HG03469 (cell line): ENCODE results near the gene DLG2.
"Not testable (repeated sequence)": the region's sequence is repeated elsewhere in the genome, so short reads cannot be mapped to it uniquely, and the experiment has no call there.

Source experiments
- ATAC-seq: cut with Tn5 transposase; IDR thresholded peaks from one replicate; pipeline ENCODE4 v1.9.1; 2021; ENCODE audit warnings: mild to moderate bottlenecking, moderate library complexity, moderate number of reproducible peaks; ENCODE audit not compliant: unreplicated experiment

DLG2 gene

DNA sequence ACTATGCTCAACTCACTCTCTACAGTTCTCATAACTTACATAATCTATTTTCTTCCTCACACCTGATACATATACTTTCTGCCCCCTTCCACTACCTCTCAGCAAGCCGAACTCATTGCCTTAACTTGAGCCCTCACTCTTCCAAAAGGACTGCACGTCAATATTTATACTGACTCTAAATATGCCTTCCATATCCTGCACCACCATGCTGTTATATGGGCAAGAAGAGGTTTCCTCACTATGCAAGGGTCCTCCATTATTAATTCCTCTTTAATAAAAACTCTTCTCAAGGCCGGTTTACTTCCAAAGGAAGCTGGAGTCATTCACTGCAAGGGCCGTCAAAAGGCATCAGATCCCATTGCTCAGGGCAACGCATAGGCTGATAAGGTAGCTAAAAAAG lies 2204.5 kb downstream of the DLG2 start:
- ATAC-seq = not testable (repeated sequence)

DNA sequence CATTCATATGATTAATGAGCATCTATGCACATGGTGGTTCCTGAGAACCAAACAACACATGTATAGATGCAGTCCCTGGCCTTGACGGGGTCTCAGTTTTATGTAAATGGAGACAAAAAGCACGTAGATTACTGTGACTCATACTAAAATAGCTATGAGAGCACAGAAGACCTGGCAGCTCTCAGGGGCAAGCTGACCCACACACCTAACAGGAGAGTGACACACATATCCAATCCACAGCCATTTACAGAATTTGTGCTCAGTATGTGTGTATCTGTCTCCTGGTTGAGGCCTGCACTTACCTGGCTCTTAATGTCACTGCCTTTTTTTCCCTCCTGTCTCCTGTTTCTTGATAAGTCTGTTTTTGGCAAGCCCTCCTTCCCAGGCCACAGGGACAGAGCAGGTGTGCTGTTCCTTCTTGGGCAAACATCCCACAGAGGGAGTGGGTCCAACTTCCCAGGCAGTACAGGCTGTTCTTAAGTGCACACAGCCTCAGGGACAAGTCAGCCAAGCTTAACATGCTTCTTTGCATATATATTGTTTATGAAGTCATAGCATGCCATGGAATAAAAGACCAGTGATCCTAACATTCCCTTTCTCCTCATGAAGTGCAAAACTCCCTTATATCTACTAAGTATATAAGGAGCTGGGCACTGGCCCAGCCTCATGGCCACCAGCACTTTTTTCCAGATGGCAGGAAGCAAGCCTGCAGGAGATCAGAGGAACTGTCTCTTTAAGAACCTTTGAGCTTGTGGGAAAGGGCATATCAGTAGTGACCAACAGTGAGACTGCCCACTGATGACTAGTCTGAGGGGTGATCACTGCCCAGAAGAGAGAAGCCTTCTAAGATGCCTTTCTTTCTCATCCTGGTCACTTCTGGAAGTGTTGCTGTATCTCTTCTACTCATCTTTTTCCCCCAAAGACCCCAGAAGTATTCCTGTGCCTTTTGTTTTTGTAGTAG lies 2216.3 kb downstream of the DLG2 start:
- ATAC-seq = no peak

DNA sequence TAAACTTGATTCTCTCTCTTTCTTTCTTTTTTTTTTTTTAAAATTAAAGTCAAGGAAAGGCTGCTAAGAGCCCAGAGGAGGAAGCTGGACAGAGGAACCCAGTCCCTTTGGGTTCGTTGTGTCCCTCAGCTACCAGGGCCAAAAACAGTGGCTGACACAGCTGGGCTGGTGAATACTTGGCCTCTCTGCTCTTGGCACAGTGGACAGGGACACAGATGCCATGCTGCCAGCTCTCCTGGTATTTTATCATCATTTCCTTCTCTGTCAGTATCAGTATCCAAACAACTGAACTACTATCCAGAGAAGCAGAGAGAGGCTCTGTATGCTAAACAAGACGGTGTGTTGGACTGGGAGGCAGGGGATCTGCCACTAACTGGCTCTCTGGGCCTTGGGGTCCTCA lies 2217.3 kb downstream of the DLG2 start:
- ATAC-seq = no peak

DNA sequence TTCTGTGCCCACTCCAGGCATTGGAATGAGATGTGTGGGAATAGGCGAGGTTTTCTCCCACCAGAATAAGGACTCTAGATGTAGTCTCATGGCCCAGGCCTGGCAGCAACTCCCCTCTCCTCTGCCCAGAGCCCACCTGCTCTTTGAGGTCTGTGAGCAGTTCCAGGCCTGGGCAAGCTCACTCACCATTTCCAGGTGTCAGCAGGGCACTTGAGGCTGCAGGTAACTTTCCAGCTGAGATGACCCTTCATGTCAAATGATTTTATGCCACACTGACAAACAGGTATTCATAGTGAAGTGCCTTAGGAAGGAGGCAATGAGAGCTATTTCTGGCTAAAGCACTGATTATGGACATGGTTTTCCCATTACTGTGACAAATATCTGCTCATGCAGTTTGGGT lies 2217.7 kb downstream of the DLG2 start:
- ATAC-seq = no peak

DNA sequence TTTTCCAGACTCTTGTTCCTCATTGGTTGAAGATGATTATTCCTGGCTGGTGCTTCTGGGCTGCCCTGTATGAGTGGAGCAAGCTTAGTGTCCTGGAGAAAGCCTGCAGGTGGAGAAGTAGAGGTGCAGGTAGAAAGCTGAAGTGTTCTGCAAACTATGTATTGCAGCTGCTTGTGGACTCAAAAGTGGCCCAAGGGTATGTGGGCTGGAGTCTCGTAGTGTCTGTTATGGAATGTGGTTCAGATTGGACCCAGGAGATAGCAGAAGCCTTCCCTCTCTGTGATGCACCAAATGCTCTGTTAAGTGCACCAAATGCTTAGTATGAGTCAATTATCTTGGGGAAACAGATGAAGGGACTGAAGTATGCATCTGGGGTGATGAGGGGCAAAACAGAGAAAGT lies 2218.2 kb downstream of the DLG2 start:
- no peak for ATAC-seq
